Suppressor macrophage treated with lipopolysaccharide for 1 hour (primary cell): ENCODE measurements around the gene TEDC2.
"Not testable (repeated sequence)": the region's sequence is repeated elsewhere in the genome, so short reads cannot be mapped to it uniquely, and the experiment has no call there.

Experiments used
- DNase-seq, 3 donors: peaks; one replicate each; pipeline ENCODE4 v3.0.0-alpha.2; 2020 to 2022

TEDC2 gene, protein sequence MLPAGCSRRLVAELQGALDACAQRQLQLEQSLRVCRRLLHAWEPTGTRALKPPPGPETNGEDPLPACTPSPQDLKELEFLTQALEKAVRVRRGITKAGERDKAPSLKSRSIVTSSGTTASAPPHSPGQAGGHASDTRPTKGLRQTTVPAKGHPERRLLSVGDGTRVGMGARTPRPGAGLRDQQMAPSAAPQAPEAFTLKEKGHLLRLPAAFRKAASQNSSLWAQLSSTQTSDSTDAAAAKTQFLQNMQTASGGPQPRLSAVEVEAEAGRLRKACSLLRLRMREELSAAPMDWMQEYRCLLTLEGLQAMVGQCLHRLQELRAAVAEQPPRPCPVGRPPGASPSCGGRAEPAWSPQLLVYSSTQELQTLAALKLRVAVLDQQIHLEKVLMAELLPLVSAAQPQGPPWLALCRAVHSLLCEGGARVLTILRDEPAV

DNA sequence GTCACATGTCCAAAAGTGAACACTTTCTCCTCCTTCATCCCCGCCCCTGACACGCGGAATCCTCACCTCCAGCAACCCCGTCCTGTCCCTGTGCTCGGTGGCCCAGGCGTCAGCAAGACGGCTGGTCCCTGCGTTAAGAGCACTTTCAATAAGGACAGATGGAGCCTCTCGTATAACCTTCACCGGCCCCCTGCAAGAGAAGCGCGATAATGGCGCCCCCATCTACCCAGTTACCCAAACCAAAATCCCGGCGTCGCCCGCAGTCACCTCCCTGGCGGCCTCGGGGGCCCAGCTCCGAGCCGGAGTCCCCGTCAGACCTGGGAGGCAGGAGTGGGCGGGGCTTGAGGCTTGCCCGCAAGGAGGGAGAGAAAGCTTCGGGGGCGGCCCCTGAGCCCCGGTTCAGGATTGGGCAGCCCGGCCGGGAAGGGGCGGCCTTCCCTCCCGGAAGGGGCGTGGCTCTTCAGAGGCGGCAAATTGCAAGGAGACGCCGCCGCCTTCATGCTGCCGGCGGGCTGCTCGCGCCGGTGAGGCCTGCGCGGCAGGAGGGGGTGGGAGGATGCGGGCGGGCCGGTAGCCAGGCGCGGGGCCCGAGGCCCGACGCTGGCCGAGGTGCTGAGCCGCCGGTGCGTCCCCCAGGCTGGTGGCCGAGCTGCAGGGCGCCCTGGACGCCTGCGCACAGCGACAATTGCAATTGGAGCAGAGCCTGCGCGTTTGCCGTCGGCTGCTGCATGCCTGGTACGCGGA, at the start of gene TEDC2:
Gene TEDC2, plus strand, starts transcription at position 463 of the 744 bp plus-strand sequence. Its CDS starts 36 bp downstream, at position 499.
- peak; percentile 95 to 98 (median 97) for DNase-seq

DNA sequence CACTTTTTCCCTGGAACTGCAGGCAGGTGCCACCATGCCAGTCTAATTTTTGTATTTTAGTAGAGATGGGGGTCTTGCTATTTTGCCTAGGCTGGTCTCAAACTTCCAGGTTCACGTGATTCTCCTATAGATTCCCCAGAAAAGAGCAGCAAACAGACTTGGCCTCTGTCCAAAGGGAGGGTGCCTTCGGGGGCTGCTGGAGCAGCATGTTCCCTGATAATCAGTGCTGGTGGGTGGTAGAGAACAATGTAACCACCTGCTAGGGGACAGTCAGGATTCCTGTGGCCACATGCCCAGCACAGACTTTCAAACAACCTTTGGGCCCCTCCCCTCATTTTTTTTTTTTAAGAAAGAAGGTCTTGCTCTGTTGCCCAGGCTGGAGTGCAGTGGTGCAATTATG, 44.8 kb upstream of the TEDC2 start:
- DNase-seq: no peak

DNA sequence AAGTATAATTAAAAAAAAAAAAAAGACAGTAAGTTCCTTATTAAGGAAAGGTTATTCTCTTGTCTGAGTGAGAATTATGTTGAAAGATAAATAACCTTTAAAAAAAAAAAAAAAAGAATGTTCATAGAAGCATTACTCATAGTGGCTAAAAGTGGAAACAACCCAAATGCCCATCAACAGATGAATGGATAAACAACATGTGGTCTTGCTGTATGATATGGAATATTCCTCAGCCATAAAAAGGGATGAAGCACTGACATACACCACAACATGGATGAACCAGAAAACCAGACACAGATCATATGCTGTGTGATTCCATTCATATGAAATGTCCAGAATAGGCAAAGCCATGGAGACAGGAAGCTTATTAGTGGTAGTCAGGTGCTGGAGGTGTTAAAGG, 39.9 kb upstream of the TEDC2 start:
- peak in 1 of 3 donors; percentile 29 for DNase-seq

DNA sequence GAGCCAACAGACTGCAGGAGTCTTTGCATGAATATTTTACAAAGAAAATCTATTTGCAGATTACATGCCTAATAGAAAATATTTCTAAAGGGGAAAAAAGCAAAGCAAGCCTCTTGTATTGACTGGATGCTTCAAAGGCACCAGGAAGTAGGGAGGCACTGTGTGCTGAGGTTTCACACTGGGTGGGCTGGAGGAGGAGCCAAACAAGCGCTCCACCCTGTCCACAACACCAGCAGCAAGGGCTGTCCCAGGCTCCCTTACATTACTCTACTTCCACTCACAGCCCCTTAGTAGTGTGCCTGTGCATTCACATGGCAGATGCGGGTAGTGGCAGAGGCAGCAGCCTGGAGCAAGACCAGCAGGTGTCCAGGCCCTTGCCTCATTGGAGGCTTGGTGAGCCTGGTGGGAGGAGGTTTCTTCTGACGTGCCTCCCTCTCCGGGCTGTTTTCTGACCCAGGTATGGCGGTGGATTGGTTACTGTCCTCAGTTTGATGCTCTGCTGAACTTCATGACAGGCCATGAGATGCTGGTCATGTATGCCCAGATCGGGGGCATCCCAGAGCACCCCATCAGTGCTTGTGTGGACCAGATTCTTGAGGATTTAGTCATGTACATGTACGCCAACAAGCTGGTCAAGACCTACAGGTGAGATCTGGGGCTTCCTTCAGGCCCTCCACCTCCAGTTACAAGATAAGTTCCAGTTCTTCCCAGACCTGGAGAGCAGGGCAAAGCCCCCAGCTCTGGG, 37.6 kb upstream of the TEDC2 start:
- no peak for DNase-seq

DNA sequence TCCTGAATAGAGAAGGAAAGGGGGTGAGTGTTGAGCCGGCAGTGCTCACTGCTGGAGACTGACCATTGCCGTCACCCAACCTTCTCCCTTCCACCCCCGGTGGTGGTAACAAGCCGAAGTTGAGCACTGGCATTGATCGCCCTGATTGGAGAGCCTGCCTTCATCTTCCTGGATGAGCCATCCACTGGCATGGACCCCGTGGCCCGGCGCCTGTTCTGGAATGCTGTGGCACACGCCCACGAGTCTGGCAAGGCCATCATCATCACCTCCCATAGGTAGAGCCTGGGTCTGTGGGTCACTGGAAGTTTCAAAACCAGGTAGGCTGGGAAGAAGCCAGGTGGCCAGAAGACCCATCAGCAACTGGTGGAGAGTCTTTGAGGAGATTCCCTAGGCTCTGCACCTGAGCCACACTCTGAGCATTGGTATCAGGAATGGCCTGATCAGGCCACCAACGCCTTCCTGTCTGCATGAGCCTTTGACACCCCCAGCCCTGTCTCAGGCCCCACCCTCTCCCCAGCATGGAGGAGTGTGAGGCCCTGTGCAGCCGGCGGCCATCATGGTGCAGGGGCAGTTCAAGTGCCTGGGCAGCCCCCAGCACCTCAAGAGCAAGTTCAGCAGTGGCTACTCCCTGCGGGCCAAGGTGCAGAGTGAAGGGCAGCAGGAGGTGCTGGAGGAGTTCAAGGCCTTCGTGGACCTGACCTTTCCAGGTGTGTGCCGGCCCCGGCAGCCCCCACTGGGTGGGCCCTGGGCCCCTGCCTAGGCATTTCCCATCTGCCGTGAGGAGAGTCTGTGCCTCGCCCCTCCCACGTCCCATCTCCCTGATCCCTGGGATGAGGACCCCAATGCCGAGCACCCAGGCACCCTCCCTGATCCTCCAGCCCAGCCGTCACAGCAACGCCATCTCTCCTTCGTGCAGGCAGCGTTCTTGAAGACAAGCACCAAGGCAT, 35.6 kb upstream of the TEDC2 start:
- DNase-seq: no peak

DNA sequence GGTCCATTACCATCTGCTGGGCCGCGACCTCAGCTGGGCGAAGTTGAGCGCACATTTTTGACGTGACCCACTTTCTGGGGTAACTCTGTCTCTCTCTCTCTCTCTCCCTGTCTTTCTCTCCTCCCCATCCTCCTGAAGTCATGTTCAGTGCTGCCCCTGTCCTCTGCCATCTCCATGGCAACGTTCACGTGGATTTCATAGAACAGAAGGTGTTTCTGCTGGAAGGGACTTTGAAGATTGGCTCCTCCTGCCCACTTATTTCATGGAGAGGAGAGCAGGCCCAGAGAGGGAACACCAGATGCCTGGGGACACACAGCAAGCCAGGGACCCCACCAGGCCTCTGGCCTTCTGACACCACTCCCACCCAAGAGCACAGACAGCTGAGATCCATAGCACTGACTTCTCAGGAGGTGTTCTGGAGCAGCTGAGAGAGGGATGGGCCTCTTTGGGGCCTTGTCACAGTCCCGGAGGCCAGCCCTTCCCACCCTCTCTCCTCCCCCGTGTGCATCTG, 34.8 kb upstream of the TEDC2 start:
- no peak for DNase-seq

DNA sequence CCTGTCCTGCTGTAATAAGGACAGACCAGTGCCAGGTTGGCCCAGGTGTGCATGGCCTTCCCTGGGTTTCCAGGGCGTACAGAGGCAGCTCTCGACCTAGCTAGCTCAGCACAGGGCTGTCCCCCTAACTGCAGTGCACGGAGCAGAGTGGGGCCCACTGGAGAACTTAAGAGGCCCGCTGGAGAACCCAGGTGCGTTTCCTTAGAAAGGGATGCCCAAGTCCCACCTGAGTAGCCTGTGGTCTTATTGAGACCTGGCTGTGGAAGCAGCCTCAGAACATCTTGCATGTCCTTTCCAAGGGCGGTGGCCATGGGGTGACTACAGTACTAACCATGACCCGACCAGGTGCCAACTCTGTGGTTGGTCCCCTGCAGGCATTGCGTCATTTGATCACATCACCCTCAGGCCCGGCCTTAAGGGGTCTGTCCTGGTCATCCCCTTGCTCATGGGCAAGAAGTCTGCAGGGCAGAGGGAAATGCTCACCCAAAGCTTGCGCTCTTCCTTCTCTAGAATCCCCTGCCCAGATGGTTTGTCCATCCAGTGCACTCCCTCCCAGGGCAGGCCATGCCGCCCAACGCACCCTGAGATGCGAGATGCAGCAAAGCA, 34.0 kb upstream of the TEDC2 start:
- DNase-seq: no peak

DNA sequence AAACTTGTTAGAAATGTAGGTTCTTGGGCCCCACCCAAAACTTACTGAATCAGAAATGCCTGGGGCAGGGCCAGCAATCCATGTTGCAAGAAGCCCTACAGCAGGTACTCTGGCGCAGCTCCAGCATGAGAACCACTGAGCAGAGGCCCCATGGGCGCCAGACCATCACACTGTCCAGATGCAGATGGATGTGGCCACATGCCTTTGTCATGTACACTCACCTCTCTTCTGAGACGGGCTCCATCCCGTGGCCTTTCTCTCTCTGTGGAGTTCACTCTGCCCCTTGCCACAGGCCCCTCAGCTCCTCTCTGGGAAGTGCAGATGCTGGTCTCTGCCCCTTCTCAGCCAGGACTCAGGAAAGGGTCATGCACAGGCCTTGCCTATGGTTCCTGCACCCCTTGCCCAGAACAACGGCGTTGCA, 33.0 kb upstream of the TEDC2 start:
- no peak for DNase-seq

DNA sequence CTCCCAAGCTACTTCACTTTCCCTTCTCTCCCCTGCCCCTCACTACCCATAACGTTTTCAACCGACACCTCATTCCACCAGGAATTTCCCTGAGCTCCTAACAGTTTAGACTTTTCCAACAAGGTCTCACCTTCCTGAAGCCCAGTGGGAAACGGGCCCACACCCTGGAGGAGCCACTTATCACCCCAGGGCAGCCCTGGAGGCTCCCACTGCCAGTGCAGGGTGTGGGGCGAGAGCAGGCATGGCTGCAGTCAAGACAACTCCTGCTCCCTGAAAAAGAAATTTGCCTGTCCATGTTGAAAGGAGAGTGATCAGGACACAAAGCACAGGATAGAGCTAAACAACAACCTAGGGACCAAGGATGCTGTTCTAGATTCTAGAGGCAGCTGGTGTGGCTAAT, 32.4 kb upstream of the TEDC2 start:
- no peak for DNase-seq

DNA sequence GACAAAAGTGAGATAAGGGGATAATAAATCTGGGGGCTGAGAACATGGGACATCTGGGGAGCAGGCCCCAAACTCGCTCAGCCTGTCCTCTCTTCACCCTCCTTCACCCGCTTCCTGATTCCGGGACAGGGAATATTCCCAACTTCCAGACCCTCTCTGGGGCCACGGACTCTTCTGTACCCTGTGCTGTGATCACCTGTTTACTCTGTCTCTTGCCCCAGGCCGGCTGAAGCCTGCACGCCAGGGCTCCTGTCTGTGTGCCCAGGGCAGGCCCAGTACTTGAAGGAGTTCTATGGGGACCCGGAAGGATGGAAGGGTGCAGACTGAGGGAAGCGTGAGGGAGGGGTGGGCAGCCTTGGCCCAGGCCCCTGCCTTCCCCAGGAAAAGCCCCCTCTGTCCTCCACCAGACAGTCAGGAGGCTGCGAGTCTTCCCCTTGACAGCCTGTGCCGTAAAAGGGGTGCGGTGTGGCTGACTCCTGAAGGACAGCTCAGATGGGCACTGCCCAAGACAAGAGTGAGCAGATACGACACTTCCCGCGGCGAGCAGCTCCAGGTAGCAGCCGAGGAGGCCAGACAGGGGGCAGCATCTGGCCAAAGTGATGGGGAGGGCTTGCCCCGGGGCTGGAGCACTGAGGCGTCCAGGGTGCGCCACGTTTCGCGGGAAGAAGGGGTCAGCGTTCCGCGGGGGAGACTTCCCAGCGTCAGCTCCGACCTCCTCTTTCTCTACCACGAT, 31.7 kb upstream of the TEDC2 start:
- DNase-seq: peak in 1 of 3 donors; percentile 17

DNA sequence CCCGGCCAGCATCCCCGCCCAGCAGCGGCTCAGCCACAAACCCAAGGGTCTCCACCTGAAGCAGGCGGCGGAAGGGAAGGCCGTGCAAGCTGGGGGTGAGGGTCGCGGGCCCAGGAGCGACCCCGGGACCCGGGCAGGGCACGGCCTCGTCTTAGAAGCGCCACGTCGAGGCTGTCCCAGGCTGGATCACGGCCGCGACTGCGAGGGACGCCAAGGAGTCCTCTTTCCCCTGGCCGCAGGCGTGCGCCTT, 31.2 kb upstream of the TEDC2 start:
- DNase-seq: no peak

DNA sequence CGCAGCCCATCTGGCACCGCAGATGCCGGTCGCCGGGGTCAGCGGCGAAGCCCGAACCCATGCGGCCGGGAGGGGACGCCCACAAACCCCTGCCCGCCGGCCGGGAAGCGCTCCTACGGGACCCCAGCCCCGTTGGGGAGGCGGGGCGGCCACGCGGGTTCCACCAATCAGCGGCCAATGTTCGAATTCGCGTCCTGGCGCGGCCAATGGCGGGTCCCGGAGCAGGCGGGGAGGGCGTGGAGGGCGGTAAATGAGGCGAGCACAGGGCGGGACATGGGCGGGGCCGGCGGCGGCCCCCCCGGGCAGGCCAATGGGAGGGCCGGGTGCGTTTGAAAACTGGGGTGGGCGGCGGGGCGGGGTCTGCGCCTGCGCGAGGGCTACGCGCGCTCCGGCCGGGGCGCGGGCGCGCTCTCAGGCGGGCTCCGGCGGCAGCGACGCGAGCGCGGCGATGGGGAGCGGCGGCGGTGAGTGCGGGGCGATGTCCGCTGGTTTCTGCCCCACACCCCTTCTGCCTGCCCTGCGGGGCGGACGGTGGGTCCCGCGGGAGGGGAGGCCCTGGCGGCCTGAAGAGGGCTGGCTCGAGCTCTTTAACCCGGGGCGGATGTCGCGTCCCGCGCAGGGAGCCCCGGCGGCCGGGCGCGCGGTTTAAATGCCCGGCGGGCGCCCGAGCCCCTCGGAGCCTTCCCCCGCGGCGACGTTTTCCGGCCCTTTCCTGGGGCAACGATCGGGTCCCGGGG, 30.7 kb upstream of the TEDC2 start, which contains the start of gene CCNF:
Gene CCNF, plus strand, starts transcription at position 414 of the 737 bp plus-strand sequence. Its CDS starts 35 bp downstream, at position 449.
- peak; percentile 96 to 99 (median 98) for DNase-seq

DNA sequence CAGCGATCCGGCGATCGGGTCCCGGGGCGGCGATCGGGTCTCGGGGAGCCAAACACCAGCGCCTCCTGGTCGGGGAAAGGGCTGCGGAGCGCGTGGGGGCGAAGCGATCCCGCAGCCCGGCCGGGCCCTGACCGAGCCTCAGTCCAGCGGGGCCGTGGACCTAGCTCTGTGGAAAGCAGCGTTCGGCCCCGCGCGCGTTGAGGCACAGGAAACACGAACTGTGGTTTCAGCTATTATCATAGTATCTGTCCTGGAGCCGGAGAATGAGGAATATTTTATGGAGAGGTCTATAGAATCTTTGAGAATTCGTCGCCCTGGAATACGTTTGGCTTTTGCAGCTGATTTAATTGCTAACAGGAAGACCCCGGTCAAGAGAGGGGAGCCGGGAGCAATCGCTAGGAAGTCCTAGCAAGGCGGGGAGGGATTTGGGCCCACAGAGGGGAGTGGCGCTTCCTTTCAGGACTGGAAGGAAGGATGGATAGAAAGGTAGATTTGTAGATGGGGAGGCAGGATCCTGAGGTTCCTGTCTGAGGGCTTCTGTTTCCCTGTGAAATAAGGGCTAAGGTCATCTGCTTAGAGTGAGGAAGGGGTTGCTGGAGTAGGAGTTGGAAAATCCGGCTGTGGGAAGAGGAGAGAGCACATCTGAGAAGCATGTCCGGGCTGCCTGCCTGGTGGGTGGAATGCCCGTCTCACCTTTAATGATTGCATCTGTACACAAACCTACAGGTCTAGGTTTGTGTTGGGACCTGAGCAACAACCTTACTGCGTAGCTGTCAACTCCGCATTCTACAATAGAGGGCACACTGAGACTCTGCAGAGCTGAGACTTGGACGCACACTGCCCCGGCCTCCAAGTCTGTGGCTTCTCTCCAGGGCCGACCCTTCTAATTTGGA, 29.9 kb upstream of the TEDC2 start:
- DNase-seq: peak in 1 of 3 donors; percentile 18

DNA sequence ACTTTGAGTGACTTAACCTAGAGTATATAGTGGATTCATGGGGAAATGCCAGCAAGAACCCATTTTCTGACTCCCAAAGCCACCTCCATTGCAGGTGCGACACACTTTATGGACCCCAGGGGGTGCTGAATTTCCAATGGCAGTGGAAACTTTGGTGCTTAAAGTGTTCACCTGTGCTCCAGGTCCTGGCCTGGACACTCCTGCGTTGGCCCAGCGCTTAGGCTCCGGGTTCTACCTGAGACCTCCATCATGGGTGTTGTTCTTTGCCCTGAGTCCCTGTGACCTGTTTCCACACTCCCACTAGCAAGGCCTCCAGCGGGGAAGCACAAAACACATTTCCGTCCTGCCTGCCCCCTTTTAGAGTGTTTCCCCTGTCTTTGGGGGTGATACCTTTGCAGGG, 27.6 kb upstream of the TEDC2 start:
- no peak for DNase-seq

DNA sequence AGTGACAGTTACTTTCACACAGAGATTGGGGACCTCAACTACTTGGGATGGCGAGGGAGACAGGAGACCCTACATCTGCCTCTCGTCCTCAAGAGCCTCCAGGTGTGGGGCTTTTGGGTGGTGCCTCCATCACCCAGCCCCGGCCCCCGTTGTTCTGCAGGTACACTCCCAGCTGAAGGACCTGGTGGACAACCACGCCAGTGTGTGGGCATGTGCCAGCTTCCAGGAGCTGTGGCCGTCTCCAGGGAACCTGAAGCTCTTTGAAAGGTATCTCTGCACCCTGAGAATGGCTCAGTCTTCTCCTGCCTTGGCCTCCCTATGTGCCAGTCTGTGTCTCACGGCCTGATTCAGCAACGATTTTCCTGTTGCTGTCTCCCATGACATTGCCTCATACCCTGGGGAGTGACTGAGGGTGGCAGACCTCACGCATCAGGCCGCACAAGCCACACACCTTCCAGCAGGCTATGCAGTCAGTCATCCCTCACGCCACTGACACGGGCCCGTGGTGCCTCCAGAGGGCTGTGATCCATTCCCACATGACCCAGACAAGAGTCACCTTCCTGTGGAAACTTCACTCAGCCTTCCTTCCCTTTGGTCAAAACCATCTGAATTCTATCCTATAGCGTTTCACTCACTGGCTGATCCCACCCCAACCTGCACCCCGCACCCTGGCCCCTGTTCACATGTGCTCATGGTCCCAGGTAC, 27.0 kb upstream of the TEDC2 start:
- DNase-seq: peak; percentile 25 to 41 (median 30)

DNA sequence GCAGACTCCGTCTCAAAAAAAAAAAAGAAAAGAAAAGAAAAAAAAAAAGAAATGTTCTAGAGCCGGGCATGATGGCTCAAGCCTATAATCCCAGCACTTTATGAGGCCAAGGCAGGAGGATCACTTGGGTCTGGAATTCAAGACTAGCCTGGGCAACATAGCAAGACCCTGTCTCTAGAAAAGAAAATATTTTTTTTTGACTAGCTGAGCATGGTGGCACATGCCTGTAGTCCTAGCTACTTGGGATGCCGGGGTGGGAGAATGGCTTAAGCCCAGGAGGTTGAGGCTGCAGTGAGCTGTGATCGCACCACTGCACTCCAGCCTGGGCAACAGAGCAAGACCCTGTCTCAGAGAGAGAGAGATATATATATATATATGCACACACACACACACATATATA, 24.7 kb upstream of the TEDC2 start:
- not testable (repeated sequence) for DNase-seq

DNA sequence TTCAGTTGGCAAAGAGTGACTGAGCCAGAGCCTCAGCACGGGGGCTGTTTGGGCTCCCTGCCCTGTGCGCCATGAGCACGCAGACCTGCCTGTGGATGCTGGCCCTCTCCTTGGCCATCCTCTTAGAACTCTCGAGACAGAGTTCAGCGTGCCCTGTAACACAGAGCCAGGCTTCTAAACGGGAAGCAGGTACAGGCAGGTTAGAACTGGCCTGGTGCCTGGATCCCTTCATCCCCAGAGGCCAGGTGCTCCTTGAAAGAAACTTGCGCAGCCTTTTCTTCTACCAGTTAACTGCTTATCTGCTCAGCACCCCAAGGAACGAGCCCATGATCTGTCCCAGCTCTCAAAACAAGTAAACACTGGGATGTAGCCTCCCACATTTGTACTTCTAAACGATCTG, 23.8 kb upstream of the TEDC2 start:
- no peak for DNase-seq

DNA sequence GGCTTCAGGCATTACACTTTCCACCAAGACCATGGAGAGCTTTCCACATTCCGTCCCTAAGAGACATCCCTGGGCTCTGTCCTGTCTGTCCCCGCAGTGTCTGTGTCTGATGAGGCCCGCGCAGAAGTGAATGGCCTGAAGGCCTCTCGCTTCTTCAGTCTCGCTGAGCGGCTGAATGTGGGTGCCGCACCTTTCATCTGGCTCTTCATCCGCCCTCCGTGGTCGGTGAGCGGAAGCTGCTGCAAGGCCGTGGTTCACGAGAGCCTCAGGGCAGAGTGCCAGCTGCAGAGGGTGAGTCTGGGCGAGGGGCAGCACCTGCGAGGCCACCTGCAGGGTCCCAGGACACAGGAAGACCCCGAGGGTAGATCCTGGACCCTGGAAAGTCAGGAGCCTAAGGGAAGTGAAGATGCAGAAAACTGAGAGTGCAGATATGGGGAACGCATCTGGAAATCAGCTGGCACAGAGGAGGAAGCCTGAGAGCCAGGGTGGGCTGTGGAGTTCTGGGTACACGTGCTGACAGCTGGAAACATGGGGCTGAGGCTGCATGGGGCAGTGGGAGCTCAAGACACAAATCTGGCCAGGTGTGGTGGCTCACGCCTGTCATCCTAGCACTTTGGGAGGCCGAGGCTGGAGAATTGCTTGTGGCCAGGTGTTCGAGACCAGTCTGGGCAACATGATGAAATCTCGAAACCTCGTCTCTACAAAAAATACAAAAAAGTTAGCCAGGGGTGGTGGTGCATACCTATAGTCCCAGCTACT, 22.7 kb upstream of the TEDC2 start:
- no peak for DNase-seq
